Keratinocyte (primary cell): ENCODE data around the gene HSFX4. TPM values are rescaled to one million over a fixed set of nuclear protein-coding genes. Genes with fewer than 3 reads are reported as not detected.

ENCODE experiments used
- DNase-seq: peaks from one replicate; pipeline ENCODE4 v3.0.0-alpha.2; 2011; ENCODE audit warnings: low read depth, missing footprints, low spot score
- FAIRE-seq: peaks from 2 replicates; lab custom pipeline; 2011; peaks lifted over from hg19 to GRCh38; lab: Jason Lieb, UNC
- H2AFZ ChIP-seq: 2 replicates; pipeline ENCODE4 v1.6.0; 2012; ENCODE audit warnings: low read length, control low read depth, inconsistent platforms; ENCODE audit not compliant: control insufficient read depth
- H3K27ac ChIP-seq: 2 replicates; pipeline ENCODE4 v1.5.1; 2011; ENCODE audit warnings: low read length; ENCODE audit not compliant: control insufficient read depth, insufficient read depth
- H3K27me3 ChIP-seq: 3 replicates; pipeline ENCODE4 v1.6.0; 2011; ENCODE audit warnings: low read length; ENCODE audit not compliant: control insufficient read depth, insufficient read depth; ENCODE audit errors: extremely low read depth
- H3K36me3 ChIP-seq, 2 experiments: 2 replicates in 1 of 2; 3 replicates in 1 of 2; pipeline ENCODE4 v1.5.1; 2011; ENCODE audit warnings: low read length in 2 of 2, mild to moderate bottlenecking in 1 of 2; ENCODE audit not compliant: control insufficient read depth in 2 of 2, insufficient read depth in 2 of 2; ENCODE audit errors: extremely low read depth in 1 of 2
- H3K4me1 ChIP-seq: 3 replicates; pipeline ENCODE4 v1.5.1; 2011; ENCODE audit warnings: low read length; ENCODE audit not compliant: control insufficient read depth, insufficient read depth; ENCODE audit errors: extremely low read depth
- H3K4me2 ChIP-seq: 3 replicates; pipeline ENCODE4 v1.6.0; 2011; ENCODE audit warnings: low read depth, low read length; ENCODE audit not compliant: control insufficient read depth, insufficient read depth; ENCODE audit errors: extremely low read depth
- H3K4me3 ChIP-seq, 3 experiments: fragments of 200-600 bp in 1 of 3; sonication (generic) in 1 of 3; 2 replicates in 2 of 3; 3 replicates in 1 of 3; pipeline ENCODE4 v1.5.1; 2011 to 2016; ENCODE audit warnings: low read length in 3 of 3, mild to moderate bottlenecking in 3 of 3, control low read depth in 2 of 3, inconsistent platforms in 1 of 3, low read depth in 1 of 3, mixed read lengths in 1 of 3, mixed run types in 1 of 3, moderate library complexity in 1 of 3; ENCODE audit not compliant: control insufficient read depth in 2 of 3, insufficient read depth in 2 of 3; ENCODE audit errors: extremely low read depth in 1 of 3
- H3K79me2 ChIP-seq: 2 replicates; pipeline ENCODE4 v1.6.0; 2012; ENCODE audit warnings: low read length; ENCODE audit not compliant: control insufficient read depth, insufficient read depth
- H3K9ac ChIP-seq: 3 replicates; pipeline ENCODE4 v1.6.0; 2011; ENCODE audit warnings: low read length; ENCODE audit not compliant: control insufficient read depth, insufficient read depth; ENCODE audit errors: extremely low read depth
- H3K9me1 ChIP-seq: 3 replicates; pipeline ENCODE4 v1.6.0; 2011; ENCODE audit warnings: low read length; ENCODE audit not compliant: control insufficient read depth, insufficient read depth; ENCODE audit errors: extremely low read depth
- H3K9me3 ChIP-seq: 2 replicates; pipeline ENCODE4 v1.5.1; 2012; ENCODE audit warnings: low read depth, low read length; ENCODE audit not compliant: control insufficient read depth
- H4K20me1 ChIP-seq: 3 replicates; pipeline ENCODE4 v1.6.0; 2011; ENCODE audit warnings: low read length; ENCODE audit not compliant: control insufficient read depth, insufficient read depth; ENCODE audit errors: extremely low read depth
- CTCF ChIP-seq, 3 experiments: IDR thresholded peaks in 1 of 3; conservative IDR thresholded peaks in 1 of 3; optimal IDR thresholded peaks in 1 of 3; 2 replicates in 2 of 3; 3 replicates in 1 of 3; pipeline versions ENCODE3 to v1.5.1; 2011; ENCODE audit warnings: low read length in 3 of 3, mild to moderate bottlenecking in 3 of 3, moderate library complexity in 2 of 3, control low read depth in 1 of 3, inconsistent platforms in 1 of 3; ENCODE audit not compliant: insufficient read depth in 2 of 3; ENCODE audit errors: extremely low read depth in 1 of 3
- EZH2 ChIP-seq: IDR thresholded peaks from one replicate; pipeline ENCODE4 v1.6.1; 2012; ENCODE audit warnings: inconsistent platforms, mild to moderate bottlenecking, low read length, moderate library complexity
- dilution Hi-C: fragments of 300-500 bp; cut with MboI; formaldehyde crosslinking; loops from one replicate; pipeline ENCODE4 v1.7.0; 2020; ENCODE audit warnings: low sequenced_read_pairs; ENCODE audit not compliant: extremely low pct_ligation_motif_present
- polyA plus RNA-seq, 5 experiments: library from polyadenylated mRNA; depleted of rRNA in 3 of 5; stranded (reverse) in 3 of 5; stranded (forward) in 1 of 5; unstranded in 1 of 5; fragments of >200 nt; gene quantifications; 1 replicate in 1 of 5; 2 replicates in 3 of 5; 3 replicates in 1 of 5; pipeline versions ENCODE4 v1.2.1 to v1.2.3, GENCODE V29; 2011 to 2012; ENCODE audit warnings: missing spikeins in 2 of 5, low read depth in 1 of 5, low replicate concordance in 1 of 5

The HSFX4 gene
- polyA plus RNA-seq, 1 donor (not counting 4 experiments of a cell fraction or from before 2014, with no cell fraction given), result not detected

- no peak for FAIRE-seq
- dilution Hi-C loops, result no loop called here
- no peaks in the 10 kb centered on the region for H3K4me1 ChIP-seq
These were observed 19.8 kb upstream of the HSFX4 start for GRCh38 chrX:149909324-149910177.

GRCh38 chrX:149910178-149910695 lies 19.1 kb upstream of the HSFX4 start:
- dilution Hi-C loops, result no loop called here
- TF ChIP-seq EZH2 (no peak), CTCF (optimal IDR thresholded peaks at IDR 0.05 in 1 of 3, IDR thresholded peaks at IDR 0.05 in 1 of 3, conservative IDR thresholded peaks at IDR 0.05 in 1 of 3; ENCODE audit: extremely low read depth in 1 of 3, insufficient read depth in 2 of 3, low read length in 3 of 3) (no peak)
- H3K36me3 ChIP-seq, result no peaks in the 10 kb centered on the region
- no peaks in the 10 kb centered on the region for H3K9me3 ChIP-seq
- FAIRE-seq (no peak), DNase-seq (no peak)
- no peaks in the 10 kb centered on the region for H4K20me1 ChIP-seq
- H2AFZ ChIP-seq, result peak overlapping the region; percentile 10
- no peak overlapping the region for H3K27ac ChIP-seq
- no peak overlapping the region for H3K4me3 ChIP-seq
- no peak overlapping the region for H3K4me2 ChIP-seq
- no peaks in the 10 kb centered on the region for H3K9me1 ChIP-seq
- no peak overlapping the region for H3K9ac ChIP-seq
- no peaks in the 10 kb centered on the region for H3K79me2 ChIP-seq
- H3K4me1 ChIP-seq, result no peaks in the 10 kb centered on the region
- H3K27me3 ChIP-seq, result no peaks in the 10 kb centered on the region

More at GRCh38 chrX:149909324-149910177, 19.8 kb upstream of the HSFX4 start:
- peak; percentile 9 for DNase-seq
- no peaks in the 10 kb centered on the region for H3K79me2 ChIP-seq
- no peak overlapping the region for H3K4me2 ChIP-seq
- no peak overlapping the region for H3K4me3 ChIP-seq
- no peak overlapping the region for H3K9ac ChIP-seq
- no peaks in the 10 kb centered on the region for H3K9me3 ChIP-seq
- no peaks in the 10 kb centered on the region for H4K20me1 ChIP-seq
- H3K9me1 ChIP-seq, result no peaks in the 10 kb centered on the region
- peak overlapping the region; percentile 10 for H2AFZ ChIP-seq
- H3K36me3 ChIP-seq, result no peaks in the 10 kb centered on the region
- TF ChIP-seq CTCF (optimal IDR thresholded peaks at IDR 0.05 in 1 of 3, IDR thresholded peaks at IDR 0.05 in 1 of 3, conservative IDR thresholded peaks at IDR 0.05 in 1 of 3; ENCODE audit: extremely low read depth in 1 of 3, insufficient read depth in 2 of 3, low read length in 3 of 3), result no peak
- TF ChIP-seq EZH2, result no peak
- no peaks in the 10 kb centered on the region for H3K27me3 ChIP-seq
- H3K27ac ChIP-seq, result no peak overlapping the region
